ENCODE data around the gene MEGF6.

The MEGF6 gene

DNA sequence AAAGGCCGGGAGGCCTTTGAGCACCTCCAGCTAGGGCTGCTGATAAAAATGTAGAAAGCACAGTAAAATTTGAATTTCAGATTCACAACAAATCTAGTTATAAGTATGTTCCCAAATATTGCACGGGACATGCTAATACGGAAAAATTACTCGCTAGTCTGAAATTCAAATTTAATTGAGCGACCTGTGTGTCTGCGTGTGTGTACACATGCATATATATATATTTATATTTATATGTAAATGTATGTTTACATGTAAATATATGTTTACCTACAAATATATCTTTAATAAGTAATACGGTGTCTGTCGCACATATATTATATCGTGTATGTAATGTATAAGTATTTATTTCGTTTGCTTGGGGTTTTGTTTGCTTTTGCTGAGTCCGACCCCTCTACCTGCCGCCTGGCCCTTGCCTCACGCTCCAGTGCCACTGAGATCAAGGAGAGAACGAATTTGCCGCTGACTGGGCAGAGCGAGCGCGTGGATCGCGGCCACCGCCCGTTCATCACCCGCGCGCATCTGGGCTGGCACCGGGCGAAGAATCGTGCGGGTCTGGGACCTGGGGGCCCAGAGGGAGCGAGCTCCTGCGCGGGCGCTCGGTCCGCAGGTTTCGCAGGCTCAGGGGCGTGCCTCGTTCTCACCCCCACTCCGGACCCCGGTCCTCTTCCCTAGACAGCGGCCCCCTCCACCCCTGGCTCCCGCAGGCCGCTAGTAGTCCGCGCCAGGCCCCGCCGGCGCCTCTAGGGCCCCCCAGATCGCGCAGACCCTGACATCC lies 39.1 kb upstream of the MEGF6 start:
- TF ChIP-seq GATA1 (IDR thresholded peaks at IDR 0.05; ENCODE audit: low read depth, low read length) = no peak
- TF ChIP-seq POLR2A (IDR thresholded peaks at IDR 0.05; ENCODE audit: low read length) = no peak
- DNase-seq = no peak

DNA sequence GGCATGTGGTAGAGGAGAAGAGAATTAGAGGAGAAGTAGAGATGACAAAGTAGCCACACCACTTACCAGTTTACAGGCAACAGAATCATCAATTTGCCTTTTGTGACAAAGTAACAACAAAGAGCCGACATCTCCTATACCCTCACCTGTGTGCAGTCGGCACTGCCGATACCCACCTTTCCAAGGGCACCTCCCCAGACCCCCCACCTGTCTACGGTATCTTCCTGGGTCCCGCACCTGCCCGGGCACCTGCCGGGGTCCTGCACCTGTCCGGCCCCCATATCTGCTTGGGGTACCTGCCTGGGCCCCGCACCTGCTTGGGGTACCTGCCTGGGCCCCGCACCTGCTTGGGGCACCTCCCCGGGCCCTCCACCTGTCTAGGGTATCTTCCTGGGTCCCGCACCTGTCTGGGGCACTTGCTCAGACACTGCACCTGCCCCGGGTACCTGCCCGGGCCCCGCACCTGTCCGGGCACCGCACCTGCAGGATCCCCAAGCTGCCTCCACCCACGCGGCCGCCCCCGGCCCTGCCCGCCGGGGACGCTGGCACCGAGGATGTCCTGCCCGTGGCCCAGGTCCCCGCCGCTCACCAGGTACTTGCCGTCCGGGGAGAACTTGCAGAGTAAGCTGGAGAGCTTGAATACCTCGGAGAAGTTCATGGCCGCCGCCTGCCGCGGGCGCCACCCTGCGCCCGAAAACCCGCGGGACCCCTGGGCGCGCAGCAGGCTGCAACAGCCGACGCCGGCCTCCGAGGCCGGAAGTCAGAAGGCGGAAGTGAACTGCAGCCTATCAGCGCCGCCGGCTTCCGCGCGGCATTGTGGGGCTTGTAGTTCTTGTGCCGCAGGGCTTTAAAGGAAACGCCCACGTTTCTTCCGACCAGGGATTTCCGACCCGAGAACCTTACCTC lies 38.3 kb upstream of the MEGF6 start, which contains the start of gene WRAP73:
TSS of gene WRAP73 (minus strand) at position 762 of the 906 bp plus-strand sequence. CDS start at position 658, 104 bp downstream.
- TF ChIP-seq GATA1 (IDR thresholded peaks at IDR 0.05; ENCODE audit: low read depth, low read length) = no peak
- peak; percentile 77 for TF ChIP-seq POLR2A (IDR thresholded peaks at IDR 0.05; ENCODE audit: low read length)
- DNase-seq = peak; percentile 92 to 94

DNA sequence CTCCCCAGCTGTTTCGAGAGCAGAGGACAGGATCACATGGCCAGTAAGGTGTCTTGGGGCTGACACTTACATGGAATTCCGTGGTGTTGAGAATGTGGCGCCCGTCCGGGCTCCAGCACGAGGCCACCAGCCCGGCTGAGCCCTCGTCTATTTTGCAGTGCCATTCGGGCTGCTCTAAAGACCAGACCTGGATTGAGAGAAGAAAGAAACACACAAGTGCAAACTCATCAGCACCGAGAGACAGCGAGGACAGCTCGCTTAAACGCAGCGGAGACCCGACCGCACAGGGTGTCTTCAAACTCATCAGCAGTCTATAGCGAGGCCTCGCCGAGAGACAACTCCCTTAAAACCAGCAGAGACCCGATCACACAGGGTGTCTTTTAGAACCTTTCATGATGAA lies 35.3 kb upstream of the MEGF6 start:
- no peak for TF ChIP-seq GATA1 (IDR thresholded peaks at IDR 0.05; ENCODE audit: low read depth, low read length)
- TF ChIP-seq POLR2A (IDR thresholded peaks at IDR 0.05; ENCODE audit: low read length) = no peak

DNA sequence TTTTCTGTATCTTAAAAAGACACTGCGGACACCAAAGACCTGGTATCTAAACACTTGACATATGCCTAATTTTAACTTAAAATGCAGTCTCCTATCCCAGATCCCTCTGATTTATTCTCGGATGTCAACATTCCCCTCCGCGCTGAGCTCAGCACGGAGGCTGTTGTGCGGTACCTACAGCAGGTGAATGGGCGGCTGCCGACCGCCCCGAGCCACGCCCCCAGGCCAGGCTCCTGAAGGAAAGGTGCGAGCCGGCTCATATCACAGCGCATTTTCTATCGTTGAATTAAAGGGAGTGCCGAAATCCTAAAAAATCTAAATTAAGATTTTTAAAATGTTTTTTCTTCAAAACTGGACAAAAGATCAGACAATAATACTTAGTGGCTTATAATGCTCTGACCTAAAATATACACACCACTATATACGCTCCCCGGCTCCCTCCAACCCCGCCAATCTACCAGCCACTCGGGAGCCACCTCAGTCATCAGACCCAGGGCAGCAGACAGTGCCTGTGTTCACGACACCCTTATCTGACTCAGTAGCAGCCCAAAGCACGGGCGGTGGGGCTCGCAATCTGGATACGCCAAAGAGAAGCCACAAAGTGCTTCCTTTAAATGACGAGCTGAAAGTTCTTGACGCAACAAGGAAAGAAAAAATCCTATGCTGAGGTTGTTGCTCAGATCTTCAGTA lies 34.5 kb upstream of the MEGF6 start:
- TF ChIP-seq GATA1 (IDR thresholded peaks at IDR 0.05; ENCODE audit: low read depth, low read length) (no peak), POLR2A (IDR thresholded peaks at IDR 0.05; ENCODE audit: low read length) (no peak)
- no peak for DNase-seq

More for the DNA sequence above, 35.3 kb upstream of the MEGF6 start:
- no peak for DNase-seq

DNA sequence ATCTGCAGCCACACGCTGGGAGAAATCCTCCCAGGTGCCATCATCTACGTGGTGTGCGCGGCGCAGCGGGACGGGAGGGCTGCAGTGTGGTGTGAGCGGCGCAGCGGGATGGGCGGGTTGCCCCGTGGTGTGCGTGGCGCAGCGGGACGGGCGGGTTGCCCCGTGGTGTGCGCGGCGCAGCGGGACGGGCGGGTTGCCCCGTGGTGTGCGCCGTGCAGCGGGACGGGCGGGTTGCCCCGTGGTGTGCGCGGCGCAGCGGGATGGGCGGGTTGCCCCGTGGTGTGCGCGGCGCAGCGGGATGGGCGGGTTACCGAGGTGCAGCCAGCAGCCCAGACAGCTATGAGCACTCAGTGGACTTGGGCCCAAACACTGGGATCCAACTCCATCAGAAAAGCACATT lies 33.9 kb upstream of the MEGF6 start:
- no peak for DNase-seq
- TF ChIP-seq GATA1 (IDR thresholded peaks at IDR 0.05; ENCODE audit: low read depth, low read length) (no peak), POLR2A (IDR thresholded peaks at IDR 0.05; ENCODE audit: low read length) (no peak)

DNA sequence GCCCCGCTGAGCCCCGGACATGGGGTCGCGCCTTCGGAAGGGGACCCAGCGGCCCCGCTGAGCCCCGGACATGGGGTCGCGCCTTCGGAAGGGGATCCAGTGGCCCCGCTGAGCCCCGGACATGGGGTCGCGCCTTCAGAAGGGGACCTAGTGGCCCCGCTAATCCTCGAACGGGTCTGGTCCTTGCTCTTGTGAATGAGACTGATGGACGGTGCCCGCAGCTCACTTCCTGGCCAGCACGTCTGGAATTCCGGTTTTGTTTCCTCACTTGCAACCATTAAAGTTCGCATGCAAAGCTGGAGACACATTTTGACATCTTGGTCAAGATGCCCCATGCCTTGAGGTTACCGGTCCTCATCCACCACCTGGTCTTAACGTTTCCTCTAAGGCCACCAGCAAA lies 33.0 kb upstream of the MEGF6 start:
- TF ChIP-seq GATA1 (IDR thresholded peaks at IDR 0.05; ENCODE audit: low read depth, low read length) (no peak), POLR2A (IDR thresholded peaks at IDR 0.05; ENCODE audit: low read length) (no peak)
- no peak for DNase-seq

DNA sequence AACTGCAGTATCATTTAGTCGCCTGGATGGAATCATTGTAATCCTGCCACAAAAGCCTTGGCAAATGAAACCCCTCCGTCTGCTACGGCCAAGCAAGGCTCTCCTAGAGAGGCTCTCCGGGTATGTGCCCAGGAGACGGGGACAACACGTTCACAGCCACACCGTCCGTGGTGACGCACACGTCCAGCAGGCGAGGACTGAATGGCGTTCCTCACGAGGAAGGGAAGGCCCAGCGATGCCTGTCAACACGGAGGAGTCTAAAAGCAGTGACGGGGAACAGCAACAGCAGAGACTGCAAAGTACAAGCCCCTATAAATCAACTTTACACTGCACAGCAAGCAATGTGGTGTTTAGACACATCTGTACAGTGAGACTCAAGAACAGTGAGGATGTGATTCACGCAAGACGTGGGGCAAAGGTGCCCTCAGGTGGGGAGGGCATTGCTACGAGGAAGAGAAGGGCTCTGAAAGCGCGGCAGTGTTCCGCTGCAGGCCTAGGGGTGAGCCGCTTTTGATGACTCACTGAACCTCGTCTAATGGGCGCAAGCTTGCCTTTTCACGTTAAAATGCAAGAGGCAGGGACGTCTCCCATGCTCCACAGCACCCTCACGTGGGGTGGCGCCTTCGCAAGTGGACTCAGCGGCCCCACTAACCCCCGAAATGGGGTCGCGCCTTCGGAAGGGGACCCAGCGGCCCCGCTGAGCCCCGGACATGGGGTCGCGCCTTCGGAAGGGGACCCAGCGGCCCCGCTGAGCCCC lies 31.8 kb upstream of the MEGF6 start:
- TF ChIP-seq POLR2A (IDR thresholded peaks at IDR 0.05; ENCODE audit: low read length) (no peak), GATA1 (IDR thresholded peaks at IDR 0.05; ENCODE audit: low read depth, low read length) (no peak)
- DNase-seq = no peak

DNA sequence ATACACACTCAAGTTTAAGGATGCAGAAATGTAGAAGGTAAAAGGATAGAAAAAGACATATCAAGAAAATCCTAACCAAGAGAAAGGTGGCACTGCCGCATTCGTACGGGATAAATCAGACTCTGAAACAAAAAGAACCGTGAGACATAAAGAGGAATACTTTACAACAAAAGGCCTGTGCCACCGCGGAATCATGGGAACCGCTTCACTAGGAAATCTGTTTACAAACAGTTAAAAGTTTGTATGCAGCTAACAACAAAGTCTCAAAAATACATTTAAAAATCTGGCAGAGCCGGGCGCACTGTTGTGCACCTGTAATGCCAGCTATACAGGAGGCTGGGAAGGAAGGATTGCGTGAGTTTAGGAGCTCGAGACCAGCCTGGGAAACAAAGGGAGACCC lies 30.5 kb upstream of the MEGF6 start:
- TF ChIP-seq GATA1 (IDR thresholded peaks at IDR 0.05; ENCODE audit: low read depth, low read length) = no peak
- no peak for TF ChIP-seq POLR2A (IDR thresholded peaks at IDR 0.05; ENCODE audit: low read length)
- no peak for DNase-seq

DNA sequence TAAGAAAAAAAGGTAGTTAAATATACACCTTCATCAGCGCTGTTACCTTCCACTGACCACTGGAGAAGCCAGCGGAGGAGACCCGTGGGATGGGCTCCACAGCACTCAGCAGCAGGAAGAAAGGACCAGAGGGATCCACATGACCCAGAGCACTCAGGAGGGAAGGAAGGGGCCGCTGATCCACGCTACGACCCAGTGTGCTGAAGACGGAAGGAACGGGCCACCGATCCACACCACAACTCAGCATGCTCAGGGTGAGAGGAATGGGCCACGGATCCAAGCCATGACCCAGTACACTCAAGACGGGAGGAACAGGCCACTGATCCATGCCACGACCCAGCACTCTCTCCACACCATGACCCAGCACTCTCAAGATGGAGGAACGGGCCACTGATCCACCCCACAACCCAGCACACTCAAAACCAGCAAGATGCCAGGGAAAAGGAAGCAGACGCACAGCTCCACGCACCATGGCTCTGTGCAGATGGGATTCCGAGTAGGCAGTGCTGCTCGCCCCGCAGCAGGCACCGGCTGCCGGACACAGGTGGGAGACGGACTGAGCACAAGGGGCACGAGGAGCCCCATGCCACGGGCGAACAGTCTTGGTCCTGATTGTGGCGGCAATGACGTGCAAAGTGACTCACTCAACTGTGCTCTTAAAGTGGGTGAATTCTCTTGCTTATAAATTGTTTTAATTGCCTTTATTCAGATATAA lies 29.9 kb upstream of the MEGF6 start:
- DNase-seq = no peak
- TF ChIP-seq GATA1 (IDR thresholded peaks at IDR 0.05; ENCODE audit: low read depth, low read length) (no peak), POLR2A (IDR thresholded peaks at IDR 0.05; ENCODE audit: low read length) (no peak)

DNA sequence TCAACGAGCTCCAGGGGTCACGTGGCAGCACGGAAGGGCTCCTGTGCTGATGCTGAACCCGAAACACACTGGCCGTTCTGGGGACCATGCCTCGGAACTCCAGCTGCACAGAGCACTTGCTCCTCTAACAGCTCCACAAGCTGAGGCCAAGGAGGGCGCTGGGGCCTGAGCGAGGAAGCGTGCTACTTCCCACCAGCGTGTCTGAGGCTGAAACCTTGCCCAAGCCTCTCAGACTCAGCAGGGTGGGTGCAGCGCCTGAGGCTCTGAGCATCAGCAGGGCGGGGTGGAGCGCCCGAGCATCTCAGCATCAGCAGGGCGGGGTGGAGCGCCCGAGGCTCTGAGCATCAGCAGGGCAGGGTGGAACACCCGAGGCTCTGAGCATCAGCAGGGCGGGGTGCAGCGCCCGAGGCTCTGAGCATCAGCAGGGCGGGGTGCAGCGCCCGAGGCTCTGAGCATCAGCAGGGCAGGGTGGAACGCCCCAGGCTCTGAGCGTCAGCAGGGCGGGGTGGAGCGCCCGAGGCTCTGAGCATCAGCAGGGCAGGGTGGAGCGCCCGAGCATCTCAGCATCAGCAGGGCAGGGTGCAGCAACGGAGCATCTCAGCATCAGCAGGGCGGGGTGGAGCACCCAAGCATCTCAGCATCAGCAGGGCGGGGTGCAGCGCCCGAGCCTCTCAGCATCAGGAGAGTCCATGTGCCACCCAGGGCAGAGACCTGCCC lies 29.0 kb upstream of the MEGF6 start:
- no peak for TF ChIP-seq GATA1 (IDR thresholded peaks at IDR 0.05; ENCODE audit: low read depth, low read length)
- TF ChIP-seq POLR2A (IDR thresholded peaks at IDR 0.05; ENCODE audit: low read length) = no peak
- DNase-seq = no peak

DNA sequence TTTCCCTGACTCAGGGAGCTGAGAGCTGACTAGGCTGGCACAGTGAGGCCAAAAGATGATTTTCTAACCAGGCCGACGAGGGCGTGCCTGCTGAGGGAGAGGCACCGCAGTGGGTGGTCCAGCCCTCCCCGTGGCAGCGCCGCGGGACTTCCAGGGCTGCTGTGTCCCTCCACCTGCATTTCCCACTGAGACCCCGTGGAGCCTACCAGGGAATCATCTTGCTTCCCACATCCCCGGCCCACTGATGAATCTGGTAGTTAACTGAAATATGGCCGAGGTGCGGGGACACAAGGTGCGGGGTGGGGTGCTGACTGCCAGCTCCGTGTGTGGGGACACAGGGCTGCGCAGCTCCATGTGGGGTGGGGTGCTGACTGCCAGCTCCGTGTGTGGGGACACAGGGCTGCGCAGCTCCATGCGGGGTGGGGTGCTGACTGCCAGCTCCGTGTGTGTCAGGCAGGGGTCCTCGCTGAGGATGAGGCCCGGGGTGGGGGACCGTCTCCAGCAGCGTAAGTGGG lies 28.1 kb upstream of the MEGF6 start:
- no peak for TF ChIP-seq GATA1 (IDR thresholded peaks at IDR 0.05; ENCODE audit: low read depth, low read length)
- no peak for TF ChIP-seq POLR2A (IDR thresholded peaks at IDR 0.05; ENCODE audit: low read length)
- no peak for DNase-seq

DNA sequence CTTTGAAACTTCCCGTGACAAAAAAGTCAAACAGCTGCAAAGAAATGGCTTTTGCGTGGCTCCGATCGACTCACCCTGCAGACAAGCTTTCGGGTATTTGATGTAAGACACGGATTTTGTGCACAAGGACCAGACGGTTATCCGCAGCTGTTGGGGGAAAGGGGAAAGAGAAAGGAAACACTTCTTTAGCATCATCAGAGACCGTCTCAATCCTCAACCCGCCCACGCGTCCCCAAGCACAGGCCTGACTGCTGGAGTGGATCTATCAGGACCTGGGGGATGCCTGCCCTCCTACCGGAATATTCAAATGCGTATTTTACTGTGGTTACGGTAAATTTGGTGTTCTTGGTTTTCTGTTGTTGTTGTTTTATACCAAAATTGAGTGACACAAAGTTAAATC lies 27.4 kb upstream of the MEGF6 start:
- TF ChIP-seq POLR2A (IDR thresholded peaks at IDR 0.05; ENCODE audit: low read length) (no peak), GATA1 (IDR thresholded peaks at IDR 0.05; ENCODE audit: low read depth, low read length) (no peak)
- no peak for DNase-seq

Measured in erythroblast (primary cell).